HepG2 (cell line): ENCODE measurements around the gene DNAJA1. TPM values are rescaled to one million over a fixed set of nuclear protein-coding genes. Genes with fewer than 3 reads are reported as not detected.

ENCODE experiments used
- ATF7 ChIP-seq, 2 experiments: fragments of 450-650 bp in 1 of 2; sonication (generic) in 1 of 2; formaldehyde crosslinking in 1 of 2; IDR thresholded peaks; 2 replicates each; pipeline versions ENCODE4 v1.4.0 to v1.6.1; 2016 to 2020; ENCODE audit warnings: antibody characterized with exemption in 1 of 2, mild to moderate bottlenecking in 1 of 2, missing genetic modification reagents in 1 of 2
- CAMTA2 ChIP-seq: sonication (generic); formaldehyde crosslinking; IDR thresholded peaks from 2 replicates; pipeline ENCODE4 v1.4.0; 2020; ENCODE audit warnings: mild to moderate bottlenecking, missing genetic modification reagents, borderline replicate concordance
- GFI1 ChIP-seq: sonication (generic); formaldehyde crosslinking; IDR thresholded peaks from 2 replicates; pipeline ENCODE4 v1.5.0; 2020; ENCODE audit warnings: missing genetic modification reagents, mild to moderate bottlenecking, borderline replicate concordance
- HMGA1 ChIP-seq: sonication (generic); formaldehyde crosslinking; conservative IDR thresholded peaks from 2 replicates; pipeline ENCODE4 v1.4.0; 2020; ENCODE audit warnings: missing genetic modification reagents
- RFXAP ChIP-seq: sonication (generic); formaldehyde crosslinking; IDR thresholded peaks from 2 replicates; pipeline ENCODE4 v1.4.0; 2020; ENCODE audit warnings: missing genetic modification reagents, borderline replicate concordance
- SAFB2 ChIP-seq: sonication (generic); formaldehyde crosslinking; IDR thresholded peaks from 2 replicates; pipeline ENCODE4 v1.5.1; 2020; ENCODE audit warnings: missing genetic modification reagents, low read depth, mild to moderate bottlenecking, borderline replicate concordance
- WIZ ChIP-seq: sonication (generic); formaldehyde crosslinking; IDR thresholded peaks from 2 replicates; pipeline ENCODE4 v1.5.1; 2020; ENCODE audit warnings: mild to moderate bottlenecking, missing genetic modification reagents
- YEATS4 ChIP-seq: sonication (generic); formaldehyde crosslinking; IDR thresholded peaks from 2 replicates; pipeline ENCODE4 v1.4.0; 2020; ENCODE audit warnings: missing genetic modification reagents, borderline replicate concordance
- ZNF17 ChIP-seq: sonication (generic); formaldehyde crosslinking; IDR thresholded peaks from 2 replicates; pipeline ENCODE4 v1.5.0; 2020; ENCODE audit warnings: mild to moderate bottlenecking, missing genetic modification reagents
- ZNF234 ChIP-seq: sonication (generic); formaldehyde crosslinking; conservative IDR thresholded peaks from 2 replicates; pipeline ENCODE4 v1.5.1; 2020; ENCODE audit warnings: mild to moderate bottlenecking, missing genetic modification reagents
- ZSCAN22 ChIP-seq: sonication (generic); formaldehyde crosslinking; IDR thresholded peaks from 2 replicates; pipeline ENCODE4 v1.4.0; 2020; ENCODE audit warnings: mild to moderate bottlenecking, missing genetic modification reagents
- polyA plus RNA-seq, 8 experiments: library from polyadenylated mRNA; depleted of rRNA in 3 of 8; stranded (reverse) in 7 of 8; unstranded in 1 of 8; fragments of >200 nt; fragmentation: Illumina TruSeq in 4 of 8; extraction: Trizol in 4 of 8; gene quantifications; 2 replicates each; pipeline versions ENCODE4 v1.2.1 to v1.2.3, GENCODE V29; 2011 to 2016; ENCODE audit warnings: low read depth in 4 of 8, missing spikeins in 1 of 8, mixed read lengths in 1 of 8; ENCODE audit not compliant: insufficient read depth in 1 of 8
- total RNA-seq, 5 experiments: library from RNA; depleted of rRNA; stranded (reverse); fragments of >200 nt; fragmentation: Illumina TruSeq; extraction: Trizol; gene quantifications; 2 replicates each; pipeline ENCODE4 v1.2.3, GENCODE V29; 2016; ENCODE audit warnings: low read depth in 1 of 5
- TF ChIP-seq, protein P1 (sequence below): sonication (generic); formaldehyde crosslinking; IDR thresholded peaks from 2 replicates; pipeline ENCODE4 v1.8.1; 2023; ENCODE audit warnings: mild to moderate bottlenecking, missing genetic modification reagents
- TF ChIP-seq, protein P2 (sequence below): sonication (generic); formaldehyde crosslinking; IDR thresholded peaks from 2 replicates; pipeline ENCODE4 v1.4.0; 2020; ENCODE audit warnings: missing genetic modification reagents, borderline replicate concordance
- TF ChIP-seq, protein P3 (sequence below): sonication (generic); formaldehyde crosslinking; IDR thresholded peaks from 2 replicates; pipeline ENCODE4; 2020; ENCODE audit warnings: missing genetic modification reagents, mild to moderate bottlenecking, borderline replicate concordance
- TF ChIP-seq, protein P4 (sequence below): sonication (generic); formaldehyde crosslinking; IDR thresholded peaks from 2 replicates; pipeline ENCODE4 v1.4.0; 2020; ENCODE audit warnings: mild to moderate bottlenecking, missing genetic modification reagents
- TF ChIP-seq, protein P5 (sequence below): sonication (generic); formaldehyde crosslinking; IDR thresholded peaks from 2 replicates; pipeline ENCODE4 v1.5.0; 2020; ENCODE audit warnings: mild to moderate bottlenecking, missing genetic modification reagents

The DNAJA1 gene
- total and polyA plus RNA-seq, 2 of the 13 experiments (the other 11 are each of a cell fraction or from before 2014, with no cell fraction given): 95.9 to 306 TPM

DNA sequence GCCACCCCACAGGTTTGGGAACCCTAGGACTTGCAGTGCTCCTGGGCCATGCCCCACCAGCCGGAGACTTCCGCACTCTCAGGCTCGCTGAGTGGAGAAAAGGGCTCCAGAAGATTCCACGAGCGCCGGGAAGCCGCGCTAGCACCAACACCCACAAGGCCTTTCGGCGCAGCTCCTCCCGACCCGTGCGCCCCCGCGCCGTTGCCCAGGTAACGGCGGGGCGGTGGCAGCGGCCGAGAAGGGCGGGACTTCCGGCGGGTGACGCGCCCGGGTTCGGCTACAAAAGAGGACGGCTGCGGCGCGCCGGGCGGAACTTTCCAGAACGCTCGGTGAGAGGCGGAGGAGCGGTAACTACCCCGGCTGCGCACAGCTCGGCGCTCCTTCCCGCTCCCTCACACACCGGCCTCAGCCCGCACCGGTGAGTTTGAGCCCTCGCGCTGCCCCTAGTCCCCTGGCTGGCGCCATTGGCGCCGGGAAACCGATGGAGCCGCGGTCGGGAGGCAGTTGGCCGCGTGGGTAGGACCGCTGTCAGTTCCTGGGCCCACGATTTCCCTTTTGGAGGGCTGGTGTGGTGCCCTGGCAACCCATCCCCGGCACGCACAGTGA, at the start of gene DNAJA1 (continued):
- TF ChIP-seq, protein P1, sequence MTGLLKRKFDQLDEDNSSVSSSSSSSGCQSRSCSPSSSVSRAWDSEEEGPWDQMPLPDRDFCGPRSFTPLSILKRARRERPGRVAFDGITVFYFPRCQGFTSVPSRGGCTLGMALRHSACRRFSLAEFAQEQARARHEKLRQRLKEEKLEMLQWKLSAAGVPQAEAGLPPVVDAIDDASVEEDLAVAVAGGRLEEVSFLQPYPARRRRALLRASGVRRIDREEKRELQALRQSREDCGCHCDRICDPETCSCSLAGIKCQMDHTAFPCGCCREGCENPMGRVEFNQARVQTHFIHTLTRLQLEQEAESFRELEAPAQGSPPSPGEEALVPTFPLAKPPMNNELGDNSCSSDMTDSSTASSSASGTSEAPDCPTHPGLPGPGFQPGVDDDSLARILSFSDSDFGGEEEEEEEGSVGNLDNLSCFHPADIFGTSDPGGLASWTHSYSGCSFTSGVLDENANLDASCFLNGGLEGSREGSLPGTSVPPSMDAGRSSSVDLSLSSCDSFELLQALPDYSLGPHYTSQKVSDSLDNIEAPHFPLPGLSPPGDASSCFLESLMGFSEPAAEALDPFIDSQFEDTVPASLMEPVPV (CRISPR knock-in tag): peak; percentile 86
- TF ChIP-seq RFXAP: peak; percentile 62
- no peak for TF ChIP-seq SAFB2
- TF ChIP-seq YEATS4 (CRISPR knock-in tag): peak; percentile 70; the same call in 1 of the 2 replicates
- TF ChIP-seq ZNF17 (CRISPR knock-in tag): no peak
- 0 out of 2 replicates have a peak, but pooled peaks have one; percentile 29 for TF ChIP-seq WIZ (CRISPR knock-in tag)
- TF ChIP-seq, protein P2, sequence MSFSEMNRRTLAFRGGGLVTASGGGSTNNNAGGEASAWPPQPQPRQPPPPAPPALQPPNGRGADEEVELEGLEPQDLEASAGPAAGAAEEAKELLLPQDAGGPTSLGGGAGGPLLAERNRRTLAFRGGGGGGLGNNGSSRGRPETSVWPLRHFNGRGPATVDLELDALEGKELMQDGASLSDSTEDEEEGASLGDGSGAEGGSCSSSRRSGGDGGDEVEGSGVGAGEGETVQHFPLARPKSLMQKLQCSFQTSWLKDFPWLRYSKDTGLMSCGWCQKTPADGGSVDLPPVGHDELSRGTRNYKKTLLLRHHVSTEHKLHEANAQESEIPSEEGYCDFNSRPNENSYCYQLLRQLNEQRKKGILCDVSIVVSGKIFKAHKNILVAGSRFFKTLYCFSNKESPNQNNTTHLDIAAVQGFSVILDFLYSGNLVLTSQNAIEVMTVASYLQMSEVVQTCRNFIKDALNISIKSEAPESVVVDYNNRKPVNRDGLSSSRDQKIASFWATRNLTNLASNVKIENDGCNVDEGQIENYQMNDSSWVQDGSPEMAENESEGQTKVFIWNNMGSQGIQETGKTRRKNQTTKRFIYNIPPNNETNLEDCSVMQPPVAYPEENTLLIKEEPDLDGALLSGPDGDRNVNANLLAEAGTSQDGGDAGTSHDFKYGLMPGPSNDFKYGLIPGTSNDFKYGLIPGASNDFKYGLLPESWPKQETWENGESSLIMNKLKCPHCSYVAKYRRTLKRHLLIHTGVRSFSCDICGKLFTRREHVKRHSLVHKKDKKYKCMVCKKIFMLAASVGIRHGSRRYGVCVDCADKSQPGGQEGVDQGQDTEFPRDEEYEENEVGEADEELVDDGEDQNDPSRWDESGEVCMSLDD (CRISPR knock-in tag): no peak
- TF ChIP-seq GFI1 (CRISPR knock-in tag): peak; percentile 32; the same call in 1 of the 2 replicates
- no peak for TF ChIP-seq ATF7 (IDR thresholded peaks at IDR 0.05)
- TF ChIP-seq ATF7 (CRISPR knock-in tag; IDR thresholded peaks at IDR 0.05): 0 out of 2 replicates have a peak, but pooled peaks have one; percentile 25
- TF ChIP-seq HMGA1 (CRISPR knock-in tag): no peak
- no peak; the same call in none of the 2 replicates for TF ChIP-seq ZNF234 (CRISPR knock-in tag)
- TF ChIP-seq CAMTA2 (CRISPR knock-in tag): peak; percentile 85; the same call in 1 of the 2 replicates
- TF ChIP-seq, protein P3, sequence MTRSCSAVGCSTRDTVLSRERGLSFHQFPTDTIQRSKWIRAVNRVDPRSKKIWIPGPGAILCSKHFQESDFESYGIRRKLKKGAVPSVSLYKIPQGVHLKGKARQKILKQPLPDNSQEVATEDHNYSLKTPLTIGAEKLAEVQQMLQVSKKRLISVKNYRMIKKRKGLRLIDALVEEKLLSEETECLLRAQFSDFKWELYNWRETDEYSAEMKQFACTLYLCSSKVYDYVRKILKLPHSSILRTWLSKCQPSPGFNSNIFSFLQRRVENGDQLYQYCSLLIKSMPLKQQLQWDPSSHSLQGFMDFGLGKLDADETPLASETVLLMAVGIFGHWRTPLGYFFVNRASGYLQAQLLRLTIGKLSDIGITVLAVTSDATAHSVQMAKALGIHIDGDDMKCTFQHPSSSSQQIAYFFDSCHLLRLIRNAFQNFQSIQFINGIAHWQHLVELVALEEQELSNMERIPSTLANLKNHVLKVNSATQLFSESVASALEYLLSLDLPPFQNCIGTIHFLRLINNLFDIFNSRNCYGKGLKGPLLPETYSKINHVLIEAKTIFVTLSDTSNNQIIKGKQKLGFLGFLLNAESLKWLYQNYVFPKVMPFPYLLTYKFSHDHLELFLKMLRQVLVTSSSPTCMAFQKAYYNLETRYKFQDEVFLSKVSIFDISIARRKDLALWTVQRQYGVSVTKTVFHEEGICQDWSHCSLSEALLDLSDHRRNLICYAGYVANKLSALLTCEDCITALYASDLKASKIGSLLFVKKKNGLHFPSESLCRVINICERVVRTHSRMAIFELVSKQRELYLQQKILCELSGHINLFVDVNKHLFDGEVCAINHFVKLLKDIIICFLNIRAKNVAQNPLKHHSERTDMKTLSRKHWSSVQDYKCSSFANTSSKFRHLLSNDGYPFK (CRISPR knock-in tag): peak; percentile 91
- TF ChIP-seq ZSCAN22 (CRISPR knock-in tag): no peak
- TF ChIP-seq, protein P4, sequence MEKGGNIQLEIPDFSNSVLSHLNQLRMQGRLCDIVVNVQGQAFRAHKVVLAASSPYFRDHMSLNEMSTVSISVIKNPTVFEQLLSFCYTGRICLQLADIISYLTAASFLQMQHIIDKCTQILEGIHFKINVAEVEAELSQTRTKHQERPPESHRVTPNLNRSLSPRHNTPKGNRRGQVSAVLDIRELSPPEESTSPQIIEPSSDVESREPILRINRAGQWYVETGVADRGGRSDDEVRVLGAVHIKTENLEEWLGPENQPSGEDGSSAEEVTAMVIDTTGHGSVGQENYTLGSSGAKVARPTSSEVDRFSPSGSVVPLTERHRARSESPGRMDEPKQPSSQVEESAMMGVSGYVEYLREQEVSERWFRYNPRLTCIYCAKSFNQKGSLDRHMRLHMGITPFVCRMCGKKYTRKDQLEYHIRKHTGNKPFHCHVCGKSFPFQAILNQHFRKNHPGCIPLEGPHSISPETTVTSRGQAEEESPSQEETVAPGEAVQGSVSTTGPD (CRISPR knock-in tag): no peak
- TF ChIP-seq, protein P5, sequence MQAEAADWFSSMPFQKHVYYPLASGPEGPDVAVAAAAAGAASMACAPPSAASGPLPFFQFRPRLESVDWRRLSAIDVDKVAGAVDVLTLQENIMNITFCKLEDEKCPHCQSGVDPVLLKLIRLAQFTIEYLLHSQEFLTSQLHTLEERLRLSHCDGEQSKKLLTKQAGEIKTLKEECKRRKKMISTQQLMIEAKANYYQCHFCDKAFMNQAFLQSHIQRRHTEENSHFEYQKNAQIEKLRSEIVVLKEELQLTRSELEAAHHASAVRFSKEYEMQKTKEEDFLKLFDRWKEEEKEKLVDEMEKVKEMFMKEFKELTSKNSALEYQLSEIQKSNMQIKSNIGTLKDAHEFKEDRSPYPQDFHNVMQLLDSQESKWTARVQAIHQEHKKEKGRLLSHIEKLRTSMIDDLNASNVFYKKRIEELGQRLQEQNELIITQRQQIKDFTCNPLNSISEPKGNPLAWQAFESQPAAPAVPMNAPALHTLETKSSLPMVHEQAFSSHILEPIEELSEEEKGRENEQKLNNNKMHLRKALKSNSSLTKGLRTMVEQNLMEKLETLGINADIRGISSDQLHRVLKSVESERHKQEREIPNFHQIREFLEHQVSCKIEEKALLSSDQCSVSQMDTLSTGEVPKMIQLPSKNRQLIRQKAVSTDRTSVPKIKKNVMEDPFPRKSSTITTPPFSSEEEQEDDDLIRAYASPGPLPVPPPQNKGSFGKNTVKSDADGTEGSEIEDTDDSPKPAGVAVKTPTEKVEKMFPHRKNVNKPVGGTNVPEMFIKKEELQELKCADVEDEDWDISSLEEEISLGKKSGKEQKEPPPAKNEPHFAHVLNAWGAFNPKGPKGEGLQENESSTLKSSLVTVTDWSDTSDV (CRISPR knock-in tag): no peak
